Kidney epithelial cell (primary cell): ENCODE measurements around the gene POMZP3. TPM values are rescaled to one million over a fixed set of nuclear protein-coding genes. Genes with fewer than 3 reads are reported as not detected.
"Not testable (repeated sequence)": the region's sequence is repeated elsewhere in the genome, so short reads cannot be mapped to it uniquely, and the experiment has no call there.

Experiments used
- DNase-seq: peaks from one replicate; pipeline ENCODE4 v3.0.0-alpha.2; 2010; ENCODE audit warnings: low read depth
- H3K27me3 ChIP-seq: 2 replicates; pipeline ENCODE4 v1.6.0; 2011; ENCODE audit warnings: low read length; ENCODE audit not compliant: control insufficient read depth, insufficient read depth
- H3K36me3 ChIP-seq: 2 replicates; pipeline ENCODE4 v1.5.1; 2011; ENCODE audit warnings: low read length; ENCODE audit not compliant: control insufficient read depth, insufficient read depth
- H3K4me3 ChIP-seq: 2 replicates; pipeline ENCODE4 v1.5.1; 2011; ENCODE audit warnings: low read depth, mild to moderate bottlenecking, control low read depth, low read length
- total RNA-seq: library from RNA; depleted of rRNA; stranded (reverse); fragments of >200 nt; gene quantifications from 2 replicates; pipeline ENCODE4 v1.2.3, GENCODE V29; 2015

POMZP3 gene
- total RNA-seq, 1 donor from 2014 or later, result 0.79 TPM

DNA sequence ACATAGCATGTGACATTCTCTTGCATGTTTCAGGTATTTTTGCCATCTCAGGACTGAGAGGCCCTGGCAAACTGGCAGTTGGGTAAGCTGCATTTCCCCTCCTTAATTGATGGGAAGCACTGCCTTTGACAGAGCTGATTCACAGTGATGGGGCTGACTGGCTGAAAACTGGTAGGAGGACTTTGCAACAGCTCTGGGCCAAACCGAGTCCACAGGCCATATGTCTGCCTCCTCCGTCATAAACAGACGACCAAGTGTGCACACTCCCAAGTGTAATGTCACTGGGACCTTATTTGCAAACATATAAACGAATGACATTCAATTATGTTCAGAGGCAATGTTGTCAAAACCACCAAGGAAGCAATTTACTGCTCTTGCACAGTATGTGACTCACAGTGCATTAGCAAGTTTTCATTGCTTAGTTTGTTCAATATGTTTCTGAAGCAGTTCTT is 56.7 kb downstream of the POMZP3 start:
- not testable (repeated sequence) for DNase-seq, H3K27me3 ChIP-seq, H3K36me3 ChIP-seq, H3K4me3 ChIP-seq

DNA sequence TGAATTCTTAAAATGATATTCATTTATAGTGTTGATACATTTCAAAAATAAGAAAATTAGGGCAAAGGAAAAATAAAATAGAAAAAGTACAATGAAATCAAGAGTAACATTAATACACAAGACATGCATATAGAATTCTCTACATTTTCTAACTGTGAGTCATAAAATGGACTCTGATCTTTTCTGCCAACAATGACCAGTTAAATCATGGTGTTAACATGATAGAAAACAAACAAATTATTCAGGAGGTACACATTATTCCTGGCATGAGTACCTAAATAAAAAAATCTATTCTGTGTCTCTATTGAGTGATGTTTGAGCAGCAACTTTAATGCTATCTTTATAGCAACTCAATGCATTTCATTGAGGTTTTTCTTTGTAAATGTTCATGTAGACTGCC is 58.3 kb downstream of the POMZP3 start:
- not testable (repeated sequence) for H3K36me3 ChIP-seq, H3K4me3 ChIP-seq, DNase-seq, H3K27me3 ChIP-seq

DNA sequence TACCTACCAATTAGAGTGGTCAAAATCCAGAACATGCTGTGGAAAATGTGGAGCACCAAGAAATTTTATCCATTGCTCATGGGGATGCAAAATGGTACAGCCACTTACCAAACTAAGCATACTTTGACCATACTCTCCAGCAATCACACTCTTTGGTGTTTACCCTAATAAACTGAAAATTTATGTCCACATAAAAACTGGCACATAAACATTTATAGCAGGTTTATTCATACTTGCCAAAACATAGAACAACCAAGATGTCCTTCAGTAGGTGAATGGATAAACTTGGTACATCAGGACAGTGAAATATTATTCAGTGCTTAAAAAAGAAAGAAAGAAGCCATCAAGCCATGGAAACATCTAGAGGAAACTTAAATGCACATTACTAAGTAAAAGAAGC is 59.3 kb downstream of the POMZP3 start:
- H3K36me3 ChIP-seq, H3K27me3 ChIP-seq, DNase-seq, H3K4me3 ChIP-seq: not testable (repeated sequence)

DNA sequence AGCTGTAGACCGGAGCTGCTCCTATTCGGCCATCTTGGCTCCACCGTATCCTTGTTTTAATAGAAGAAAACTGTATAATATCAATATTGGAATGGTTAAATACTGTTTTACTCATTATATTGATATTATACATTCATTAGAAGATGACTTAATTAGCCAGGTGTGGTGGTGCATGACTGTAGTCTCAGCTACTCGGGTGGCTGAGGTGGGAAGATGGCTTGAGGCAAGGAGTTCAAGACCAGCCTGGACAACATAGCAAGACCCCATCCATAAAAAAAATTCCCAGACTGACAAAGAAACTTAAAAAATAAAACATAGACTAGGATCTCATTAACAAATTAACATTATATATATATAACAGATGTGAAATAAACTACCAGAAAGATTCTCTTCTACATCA is 59.8 kb downstream of the POMZP3 start:
- not testable (repeated sequence) for H3K36me3 ChIP-seq, H3K27me3 ChIP-seq, DNase-seq, H3K4me3 ChIP-seq

DNA sequence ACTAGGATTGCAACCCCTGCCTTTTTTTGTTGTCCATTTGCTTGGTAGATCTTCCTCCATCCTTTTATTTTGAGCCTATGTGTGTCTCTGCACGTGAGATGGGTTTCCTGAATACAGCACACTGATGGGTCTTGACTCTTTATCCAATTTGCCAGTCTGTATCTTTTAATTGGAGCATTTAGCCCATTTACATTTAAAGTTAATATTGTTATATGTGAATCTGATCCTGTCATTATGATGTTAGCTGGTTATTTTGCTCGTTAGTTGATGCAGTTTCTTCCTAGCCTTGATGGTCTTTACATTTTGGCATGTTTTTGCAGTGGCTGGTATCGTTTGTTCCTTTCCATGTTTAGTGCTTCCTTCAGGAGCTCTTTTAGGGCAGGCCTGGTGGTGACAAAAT is 62.1 kb downstream of the POMZP3 start:
- not testable (repeated sequence) for DNase-seq, H3K36me3 ChIP-seq, H3K4me3 ChIP-seq, H3K27me3 ChIP-seq

DNA sequence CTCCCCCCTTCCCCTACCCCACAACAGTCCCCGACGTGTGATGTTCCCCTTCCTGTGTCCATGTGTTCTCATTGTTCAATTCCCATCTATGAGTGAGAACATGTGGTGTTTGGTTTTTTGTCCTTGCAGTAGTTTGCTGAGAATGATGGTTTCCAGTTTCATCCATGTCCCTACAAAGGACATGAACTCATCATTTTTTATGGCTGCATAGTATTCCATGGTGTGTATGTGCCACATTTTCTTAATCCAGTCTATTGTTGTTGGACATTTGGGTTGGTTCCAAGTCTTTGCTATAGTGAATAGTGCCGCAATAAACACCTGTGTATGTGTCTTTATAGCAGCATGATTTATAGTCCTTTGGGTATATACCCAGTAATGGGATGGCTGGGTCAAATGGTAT is 65.7 kb downstream of the POMZP3 start:
- H3K4me3 ChIP-seq, H3K27me3 ChIP-seq, DNase-seq, H3K36me3 ChIP-seq: not testable (repeated sequence)

DNA sequence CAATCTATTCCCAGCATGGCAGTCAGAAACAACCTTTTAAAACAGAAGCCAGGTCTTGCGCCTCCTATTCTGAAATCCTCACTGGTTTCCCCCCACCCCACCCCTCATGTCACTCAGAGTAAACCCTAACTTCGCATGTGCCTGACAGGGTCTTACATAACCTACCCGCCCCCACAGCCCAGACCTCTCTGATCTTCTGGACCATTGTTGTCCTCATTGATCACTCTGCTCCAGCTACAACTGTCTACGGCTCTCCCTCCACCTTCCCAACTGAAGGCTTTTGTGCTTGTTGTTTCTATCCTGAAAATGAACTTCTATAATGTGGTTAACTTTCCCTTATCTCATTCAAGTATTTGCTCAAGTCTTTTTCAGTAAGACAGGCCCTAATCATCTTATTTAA is 66.9 kb downstream of the POMZP3 start:
- DNase-seq, H3K4me3 ChIP-seq, H3K27me3 ChIP-seq, H3K36me3 ChIP-seq: not testable (repeated sequence)

Other genes with a start within 250 kb of the POMZP3 start
- gene SSC4D, start 217.6 kb downstream of the POMZP3 start, total RNA-seq, result 5.4 and 6.4 TPM in 2 replicates
- 6.0 and 8.6 TPM in 2 replicates for gene ZP3, start 202.3 kb downstream of the POMZP3 start, total RNA-seq
- gene DTX2, start 165.6 kb downstream of the POMZP3 start, total RNA-seq, result 17.9 and 26.6 TPM in 2 replicates
- gene UPK3B, start 116.7 kb downstream of the POMZP3 start, total RNA-seq, result not detected in 2 replicates
- gene SPDYE16, start 84.0 kb downstream of the POMZP3 start, total RNA-seq, result not detected in 2 replicates